GM19452 (cell line): ENCODE data around the gene TSC22D2.
A peak's percentile ranks its signal among the peaks of the same experiment; 100 is the strongest.

ENCODE experiments used
- ATAC-seq: cut with Tn5 transposase; IDR thresholded peaks from one replicate; pipeline ENCODE4 v1.9.1; 2021; ENCODE audit not compliant: unreplicated experiment

The TSC22D2 gene

DNA sequence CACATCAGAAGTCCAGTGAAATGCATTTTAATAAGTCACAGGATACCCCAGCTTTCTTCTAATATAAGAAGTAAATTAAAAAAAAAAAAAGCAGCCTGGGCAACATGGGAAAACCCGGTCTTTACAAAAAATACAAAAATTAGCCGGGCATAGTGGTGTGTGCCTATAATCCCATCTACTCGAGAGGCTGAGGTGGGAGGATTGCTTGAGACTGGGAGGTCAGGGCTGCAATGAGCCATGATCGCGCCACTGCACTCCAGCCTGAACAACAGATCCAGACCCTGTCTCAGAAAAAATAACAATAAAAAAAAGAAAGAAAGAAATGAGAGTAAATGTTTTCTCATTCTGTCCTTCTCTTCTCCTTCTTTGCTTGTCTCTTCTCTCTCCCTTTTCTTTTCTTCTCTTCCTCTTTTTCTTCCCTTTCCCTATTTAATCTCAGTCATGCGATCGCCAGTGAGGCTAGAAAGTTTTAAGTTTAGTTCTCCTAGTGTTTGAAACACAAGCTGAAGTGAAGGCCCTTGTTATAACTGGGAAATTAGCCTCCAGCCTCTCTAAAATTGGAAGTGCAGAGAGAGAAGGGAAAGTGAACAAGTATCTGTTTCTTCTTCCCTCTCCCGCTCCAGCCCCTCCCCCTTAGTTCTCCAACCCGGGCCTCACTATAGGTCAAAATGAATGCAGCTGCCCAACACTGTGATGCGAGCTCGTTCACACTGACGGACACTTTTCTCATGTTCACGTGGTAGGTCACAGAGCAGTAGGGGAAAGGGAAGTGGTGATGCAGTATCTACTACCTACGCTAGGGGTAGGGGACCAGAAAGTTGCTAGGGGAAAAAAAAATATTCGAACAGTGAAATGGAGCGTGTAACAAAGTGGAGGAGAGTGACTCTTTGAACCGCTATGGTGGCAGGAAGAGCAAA, 23.5 kb upstream of the TSC22D2 start:
- ATAC-seq: peak; percentile 98

DNA sequence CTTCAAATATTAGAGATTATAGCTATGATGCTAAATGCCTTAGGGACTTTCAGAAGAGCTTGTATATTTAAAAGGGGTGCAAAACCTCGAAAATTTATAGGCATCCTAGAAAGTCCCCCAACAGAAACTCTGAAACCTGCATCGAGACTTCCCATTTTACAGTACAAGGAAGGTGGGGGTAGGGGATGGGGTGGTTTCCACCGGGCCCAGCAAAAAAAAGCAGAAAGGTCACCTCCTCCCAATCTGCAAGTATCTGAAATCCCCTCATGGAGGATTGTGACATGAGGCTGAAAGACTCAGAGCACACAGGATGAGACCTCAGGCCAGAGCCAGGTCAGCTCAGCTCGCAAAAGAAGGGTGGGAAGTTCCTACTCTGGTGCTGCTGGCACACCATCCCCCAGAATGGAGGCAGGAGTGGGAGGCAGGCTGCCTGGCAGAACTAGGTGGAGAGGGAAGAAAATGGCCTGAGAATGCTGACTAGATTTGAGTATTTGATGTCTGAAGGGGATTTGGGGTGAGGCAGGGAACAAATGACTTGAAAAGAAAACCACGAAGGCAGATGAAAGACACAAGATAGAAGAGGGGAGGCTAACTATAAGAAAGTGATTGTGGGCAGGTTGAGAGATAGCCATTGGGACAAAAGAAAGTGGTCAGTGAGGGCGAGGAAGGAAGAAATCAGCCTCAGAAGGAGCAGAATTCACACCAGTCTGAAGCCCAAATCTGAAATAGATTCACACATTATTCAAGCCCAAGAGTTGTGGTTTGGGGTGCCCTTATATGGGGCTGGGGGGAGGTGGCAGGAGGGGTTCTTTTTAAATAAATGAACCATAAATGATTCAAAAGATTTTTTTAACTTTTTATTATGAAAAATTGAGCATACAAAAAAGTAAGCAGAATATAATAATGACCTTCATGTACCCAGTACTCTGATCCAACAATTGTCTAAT, 22.5 kb upstream of the TSC22D2 start:
- peak; percentile 35 for ATAC-seq

DNA sequence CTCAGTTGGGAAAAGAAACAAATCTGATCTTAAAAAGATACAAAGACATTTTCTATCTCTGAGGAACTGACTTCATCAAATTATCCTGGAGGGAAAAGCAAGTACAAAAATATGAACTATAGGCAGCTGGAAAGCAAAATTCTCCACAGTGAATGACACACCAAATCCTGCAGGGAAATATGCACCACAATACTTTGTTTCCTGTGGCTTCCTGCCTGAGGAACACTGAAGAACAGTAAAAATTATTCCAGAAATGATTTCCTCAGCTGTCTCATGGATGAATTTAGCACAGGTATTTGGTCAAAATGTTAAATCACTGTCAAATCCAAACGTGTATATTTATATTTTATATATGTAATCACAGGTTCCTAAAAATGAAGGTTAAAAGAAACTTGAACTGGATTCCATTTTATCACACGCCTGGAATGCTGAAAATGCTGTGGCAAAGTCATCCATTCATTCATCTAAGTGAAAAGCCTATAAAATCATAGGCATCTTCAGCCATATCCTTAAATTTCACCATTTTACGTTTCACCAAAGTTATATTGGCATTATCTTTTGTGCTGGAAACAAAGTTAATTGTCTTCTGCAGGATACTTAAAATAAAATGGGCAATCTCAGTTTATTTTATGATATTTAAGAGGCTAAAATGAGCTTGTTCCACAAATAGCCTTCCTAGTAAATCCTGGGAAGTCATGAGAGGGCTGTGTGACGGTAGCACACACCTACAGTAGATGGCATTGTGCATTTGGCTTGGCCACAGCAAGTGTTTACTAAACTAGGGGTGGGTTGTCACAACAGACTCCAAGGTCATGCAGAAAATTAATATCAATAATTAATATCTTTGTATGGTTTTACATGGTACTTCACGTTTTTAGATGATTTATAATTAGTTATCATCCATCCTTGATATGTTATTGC, 19.3 kb upstream of the TSC22D2 start:
- no peak for ATAC-seq

DNA sequence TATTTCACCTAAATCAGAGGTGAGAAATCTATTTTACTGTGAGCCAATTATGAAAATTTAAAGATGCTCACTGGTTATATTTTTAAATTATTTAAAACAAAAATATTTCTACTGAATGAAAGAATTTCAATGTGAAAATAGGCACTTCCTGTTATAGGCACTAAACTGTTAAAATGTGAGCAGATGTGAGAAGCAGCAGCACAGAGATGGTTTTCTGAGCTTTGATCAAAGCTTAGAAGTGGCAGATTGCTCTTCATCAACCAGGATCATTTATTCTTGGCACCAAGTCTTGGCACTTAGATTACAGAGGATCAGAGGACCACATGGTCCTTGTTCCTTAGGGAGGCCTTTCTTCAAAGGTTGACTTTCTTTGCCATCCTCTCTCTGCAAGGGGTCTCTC, 18.0 kb upstream of the TSC22D2 start:
- no peak for ATAC-seq

DNA sequence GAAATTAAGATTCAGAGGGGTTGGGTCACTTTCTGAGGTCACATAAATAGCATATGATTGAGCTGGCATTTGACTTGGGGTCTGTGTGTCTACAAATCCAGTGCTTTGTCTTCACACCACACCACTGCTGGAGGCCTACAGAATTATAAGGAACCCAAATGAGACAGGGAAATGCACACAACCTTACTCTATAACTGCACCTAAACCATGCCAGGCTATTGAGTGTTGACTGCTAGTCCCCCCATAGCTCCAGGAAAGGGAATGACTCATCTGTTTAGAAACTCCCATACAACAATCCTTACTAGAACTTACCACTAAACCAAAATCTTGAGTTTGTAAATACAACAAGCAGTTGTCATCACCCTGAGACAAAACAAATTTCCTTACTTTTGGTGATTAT, 16.9 kb upstream of the TSC22D2 start:
- ATAC-seq: no peak

DNA sequence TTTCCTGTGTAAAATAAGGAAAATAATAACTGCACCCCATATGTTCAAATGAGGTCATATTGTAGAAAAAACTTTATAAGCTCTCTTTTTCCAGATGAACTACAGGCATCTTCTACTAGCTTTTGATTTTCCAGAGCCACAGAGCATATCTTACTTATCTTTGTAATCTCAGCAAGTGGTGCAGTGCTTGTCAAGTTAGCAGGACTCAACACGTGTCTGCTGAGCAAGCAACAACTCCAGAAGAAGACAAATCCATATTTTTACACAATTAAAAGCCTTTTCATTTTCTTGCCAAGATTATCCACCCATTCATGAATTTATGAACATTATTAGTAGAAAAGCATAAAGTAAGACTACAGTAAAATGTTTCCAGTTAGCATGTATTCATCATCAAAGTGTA, 14.4 kb upstream of the TSC22D2 start:
- ATAC-seq: no peak

DNA sequence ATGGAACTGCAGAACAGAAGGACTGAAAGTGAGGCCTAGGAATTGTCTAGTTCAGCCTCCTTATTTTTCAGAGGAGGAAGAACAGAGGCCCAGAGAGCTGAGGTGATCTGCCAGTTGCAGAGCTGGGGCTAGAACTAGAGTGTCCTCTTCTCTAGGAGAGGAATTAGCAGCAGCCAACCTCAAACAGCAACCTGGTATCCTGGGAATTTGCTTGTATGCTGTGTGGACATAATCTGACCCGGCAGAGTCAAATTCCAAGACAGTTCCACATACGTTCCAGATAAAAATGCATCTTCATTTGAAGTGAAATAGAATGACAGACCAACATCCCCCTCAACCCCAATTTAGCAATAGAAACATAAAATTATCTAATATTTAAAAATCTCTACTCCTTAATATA, 13.5 kb upstream of the TSC22D2 start:
- ATAC-seq: no peak

DNA sequence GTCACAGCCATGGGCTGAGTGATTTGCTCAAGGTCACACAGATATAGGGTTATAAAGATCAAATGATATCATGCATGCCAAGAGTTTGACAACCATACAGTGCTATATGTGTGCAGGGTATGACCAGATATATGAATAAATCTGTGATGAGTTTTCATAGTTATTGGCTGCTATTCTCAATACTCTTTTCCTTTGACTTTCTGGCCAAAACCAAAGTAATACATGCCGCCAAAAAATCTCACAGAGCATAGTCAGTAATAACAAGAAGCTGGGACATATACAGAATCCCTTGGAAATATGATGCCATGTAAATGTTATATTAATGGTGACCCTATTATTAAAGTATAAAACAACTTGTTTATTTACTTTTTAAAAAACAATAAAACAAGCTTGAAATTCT, 11.6 kb upstream of the TSC22D2 start:
- ATAC-seq: no peak

DNA sequence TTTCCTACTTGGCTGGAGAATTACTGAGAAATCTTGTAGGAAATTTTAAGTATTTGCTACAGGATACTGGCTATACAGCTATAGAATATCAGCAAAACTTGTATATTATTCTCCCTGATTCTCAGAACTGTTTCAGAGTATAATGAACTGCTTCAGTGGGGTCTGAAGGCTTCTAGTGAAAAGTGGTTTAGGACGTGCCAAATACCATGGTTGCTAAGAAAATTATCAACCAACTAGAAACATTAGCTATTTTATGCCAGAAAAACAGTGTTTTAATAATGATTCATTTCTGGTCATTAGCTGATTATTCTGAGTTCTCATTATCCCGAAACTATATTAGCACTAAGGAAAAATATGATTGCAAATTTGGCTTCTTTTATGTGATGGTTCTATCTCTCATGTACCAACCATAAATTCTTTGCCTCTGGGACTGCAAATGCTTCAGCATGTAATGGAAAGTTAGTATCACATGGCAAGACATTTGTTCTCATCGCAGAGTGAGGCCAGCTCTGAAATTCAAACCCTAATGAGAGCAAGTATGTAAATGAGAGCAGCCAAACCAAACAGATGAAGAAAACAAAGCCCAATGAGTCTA, 11.0 kb upstream of the TSC22D2 start:
- ATAC-seq: no peak

DNA sequence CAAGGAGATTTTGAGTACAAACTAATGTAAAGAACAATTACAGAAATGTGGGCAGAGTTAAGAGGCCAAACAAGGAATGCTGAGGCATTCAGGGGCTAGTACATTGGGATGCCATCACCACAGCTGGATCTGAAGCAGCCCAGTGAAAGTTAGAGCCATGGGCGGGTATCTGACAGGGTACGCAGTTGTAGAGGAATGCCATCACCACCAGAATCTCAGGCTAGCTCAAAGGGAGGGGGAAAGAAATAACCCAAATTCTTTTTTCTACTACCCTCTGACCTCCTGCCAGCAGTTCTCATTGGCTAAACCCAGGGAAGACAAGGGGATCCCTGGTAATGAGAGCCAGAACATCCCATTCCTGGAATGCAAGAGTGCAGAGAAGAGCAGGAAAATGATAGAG, 9.0 kb upstream of the TSC22D2 start:
- no peak for ATAC-seq

DNA sequence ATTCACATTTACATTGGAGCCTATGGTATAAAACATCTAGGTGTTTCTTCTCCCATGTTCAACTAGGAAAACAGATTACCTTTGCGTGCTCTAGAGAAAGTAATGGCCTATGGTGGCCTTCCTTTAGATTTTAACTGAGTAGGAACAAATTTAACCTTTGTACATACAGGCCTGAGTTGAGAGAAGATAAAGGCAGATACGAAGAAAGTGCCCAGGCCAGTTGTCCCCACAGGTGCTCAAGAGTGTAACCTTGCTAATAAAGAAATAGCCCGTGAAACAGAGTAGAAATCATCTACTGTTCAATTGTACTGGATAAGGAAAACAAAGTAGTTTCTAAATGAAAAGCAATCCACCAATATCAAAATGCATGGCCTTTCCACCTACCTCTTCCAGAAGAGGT, 6.8 kb upstream of the TSC22D2 start:
- ATAC-seq: no peak

DNA sequence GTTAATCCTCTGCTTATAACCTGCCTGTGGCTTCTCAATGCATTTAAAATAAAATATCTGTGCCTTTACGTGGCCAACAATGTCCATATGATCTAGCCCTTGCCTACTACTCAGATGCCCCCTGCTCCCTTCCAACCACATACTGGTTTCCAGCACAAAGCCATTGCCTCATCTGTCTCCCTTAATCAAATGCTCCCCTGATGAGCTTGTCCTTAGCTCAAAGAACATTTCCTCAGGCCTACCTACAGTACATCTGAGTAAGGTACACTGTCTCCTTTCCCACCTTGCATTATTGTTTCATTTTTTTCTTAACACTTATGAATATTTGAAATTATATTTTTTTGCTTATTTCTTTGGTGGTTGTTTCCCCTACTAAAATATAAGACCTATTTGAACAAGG, 5.9 kb upstream of the TSC22D2 start:
- ATAC-seq: no peak

DNA sequence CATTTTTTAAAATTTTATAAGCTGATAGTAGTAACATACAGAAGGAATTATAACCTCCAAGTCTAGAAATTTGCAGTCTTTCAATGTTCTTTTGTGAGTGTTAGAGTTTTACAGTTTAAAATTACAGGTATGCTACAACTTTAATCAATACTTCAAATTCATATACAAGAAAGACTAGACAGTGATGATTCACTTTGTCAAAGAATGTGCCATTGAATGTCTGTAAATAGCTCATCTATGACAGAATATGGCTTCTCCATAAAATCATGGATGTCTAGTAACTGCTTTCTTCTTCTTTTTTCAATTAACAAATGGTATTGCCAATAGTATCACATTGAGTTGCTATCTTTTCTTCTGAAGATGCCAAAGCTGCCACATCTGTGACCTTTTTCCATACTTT, 4.1 kb upstream of the TSC22D2 start:
- ATAC-seq: no peak

DNA sequence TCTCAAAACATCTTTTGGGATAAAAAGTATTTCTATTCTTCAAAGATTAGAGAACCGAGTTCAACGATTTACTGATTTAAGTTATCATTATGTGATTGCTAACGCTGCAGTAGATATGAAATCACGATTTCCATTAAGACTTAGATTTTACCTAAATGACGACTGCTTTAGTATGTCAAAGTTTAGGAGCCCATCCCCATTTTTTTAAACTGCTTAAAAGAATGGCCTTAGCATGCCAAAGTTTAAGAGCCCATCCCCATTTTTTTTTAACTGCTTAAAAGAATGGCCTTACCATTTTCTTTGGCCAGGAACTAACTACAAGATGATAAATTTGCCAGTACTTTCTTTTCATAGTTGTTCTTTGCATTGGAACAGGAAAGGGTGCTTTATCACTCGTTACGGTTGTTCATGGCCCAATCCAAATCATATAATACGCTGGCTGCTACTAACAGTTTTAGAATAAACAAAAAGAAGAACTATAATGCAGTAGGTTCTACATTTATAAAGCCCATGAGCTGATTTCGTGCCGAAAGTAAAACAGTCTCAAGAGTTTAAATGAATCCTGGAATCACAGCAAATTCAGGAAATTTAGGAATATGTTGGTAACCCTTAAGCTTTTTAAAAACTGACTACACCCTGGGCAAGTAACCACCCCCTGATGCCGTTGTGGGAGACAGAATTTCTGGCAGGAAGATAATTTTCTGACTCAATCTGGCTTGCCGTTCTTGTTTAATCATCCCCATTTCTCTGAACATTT, 869 bp upstream of the TSC22D2 start:
- ATAC-seq: no peak

DNA sequence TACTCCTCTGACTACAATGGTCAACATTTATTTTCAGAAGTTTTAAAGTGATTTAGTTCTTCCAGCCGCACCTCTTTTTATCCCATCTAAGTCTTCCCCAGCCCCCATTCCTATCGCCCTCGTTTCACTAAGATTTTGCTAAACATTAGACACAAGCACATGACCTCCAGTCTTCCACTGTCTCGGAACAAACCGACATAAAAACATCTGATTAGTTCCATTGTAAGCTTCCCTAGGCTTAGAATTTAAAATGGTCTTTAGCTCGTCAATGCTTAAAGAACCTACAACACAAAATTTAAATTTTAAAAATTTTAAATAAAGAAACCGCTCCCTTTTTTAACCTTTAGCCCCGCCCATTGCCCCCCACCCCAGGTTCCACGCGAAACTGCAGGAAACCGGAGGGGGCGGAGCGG, 284 bp upstream of the TSC22D2 start:
- ATAC-seq: peak; percentile 3

DNA sequence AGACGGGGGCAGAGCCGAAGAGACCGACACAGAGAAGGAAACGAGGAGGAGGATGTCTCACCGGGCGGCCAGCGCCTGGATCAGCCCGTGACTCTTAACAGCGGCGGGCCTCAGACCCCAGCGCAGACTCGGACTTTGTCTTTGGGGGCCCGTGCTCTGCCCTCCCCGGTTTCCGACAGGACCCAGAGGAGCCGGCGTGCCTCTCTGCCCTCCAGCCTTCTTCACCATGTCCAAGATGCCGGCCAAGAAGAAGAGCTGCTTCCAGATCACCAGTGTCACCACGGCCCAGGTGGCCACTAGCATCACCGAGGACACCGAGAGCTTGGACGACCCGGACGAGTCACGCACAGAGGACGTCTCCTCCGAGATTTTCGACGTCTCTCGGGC, 1.0 kb downstream of the TSC22D2 start:
- ATAC-seq: no peak

DNA sequence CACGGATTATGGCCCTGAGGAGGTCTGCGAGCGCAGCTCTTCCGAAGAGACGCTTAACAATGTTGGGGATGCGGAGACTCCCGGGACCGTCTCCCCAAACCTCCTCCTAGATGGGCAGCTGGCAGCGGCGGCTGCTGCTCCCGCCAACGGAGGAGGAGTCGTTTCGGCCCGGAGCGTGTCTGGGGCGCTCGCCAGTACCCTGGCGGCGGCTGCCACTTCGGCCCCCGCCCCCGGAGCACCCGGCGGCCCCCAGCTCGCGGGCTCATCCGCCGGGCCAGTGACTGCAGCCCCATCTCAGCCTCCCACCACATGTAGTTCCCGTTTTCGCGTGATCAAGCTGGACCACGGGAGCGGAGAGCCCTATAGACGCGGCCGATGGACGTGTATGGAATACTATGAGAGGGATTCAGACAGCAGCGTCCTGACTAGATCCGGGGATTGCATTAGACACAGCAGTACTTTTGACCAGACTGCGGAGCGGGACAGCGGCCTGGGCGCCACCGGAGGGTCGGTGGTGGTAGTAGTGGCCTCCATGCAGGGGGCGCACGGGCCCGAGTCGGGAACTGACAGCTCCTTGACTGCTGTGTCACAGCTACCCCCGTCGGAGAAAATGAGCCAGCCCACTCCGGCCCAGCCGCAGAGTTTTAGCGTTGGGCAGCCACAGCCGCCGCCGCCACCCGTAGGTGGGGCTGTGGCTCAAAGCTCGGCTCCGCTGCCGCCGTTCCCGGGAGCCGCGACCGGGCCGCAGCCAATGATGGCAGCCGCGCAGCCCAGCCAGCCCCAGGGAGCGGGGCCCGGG, 1.6 kb downstream of the TSC22D2 start:
- ATAC-seq: peak; percentile 32

DNA sequence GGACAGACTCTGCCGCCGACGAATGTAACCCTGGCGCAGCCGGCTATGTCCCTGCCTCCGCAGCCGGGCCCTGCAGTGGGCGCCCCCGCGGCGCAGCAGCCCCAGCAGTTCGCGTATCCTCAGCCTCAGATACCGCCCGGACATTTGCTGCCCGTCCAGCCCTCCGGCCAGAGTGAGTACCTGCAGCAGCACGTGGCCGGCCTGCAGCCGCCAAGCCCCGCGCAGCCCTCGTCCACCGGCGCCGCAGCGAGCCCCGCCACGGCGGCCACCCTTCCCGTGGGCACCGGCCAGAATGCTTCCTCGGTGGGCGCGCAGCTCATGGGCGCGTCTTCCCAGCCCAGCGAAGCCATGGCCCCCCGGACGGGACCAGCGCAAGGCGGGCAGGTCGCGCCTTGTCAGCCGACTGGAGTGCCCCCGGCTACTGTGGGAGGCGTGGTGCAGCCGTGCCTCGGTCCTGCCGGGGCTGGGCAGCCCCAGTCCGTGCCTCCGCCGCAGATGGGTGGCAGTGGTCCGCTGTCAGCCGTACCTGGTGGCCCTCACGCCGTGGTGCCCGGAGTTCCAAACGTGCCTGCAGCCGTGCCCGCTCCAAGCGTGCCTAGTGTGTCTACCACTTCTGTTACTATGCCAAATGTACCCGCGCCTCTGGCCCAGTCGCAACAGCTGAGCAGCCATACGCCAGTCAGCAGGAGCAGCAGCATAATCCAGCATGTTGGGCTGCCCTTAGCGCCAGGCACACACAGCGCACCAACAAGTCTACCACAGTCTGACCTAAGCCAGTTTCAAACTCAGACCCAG, 2.4 kb downstream of the TSC22D2 start:
- no peak for ATAC-seq
